H9 (cell line): ENCODE results near the gene TFAP2A. TPM values are rescaled to one million over a fixed set of nuclear protein-coding genes. Genes with fewer than 3 reads are reported as not detected.

Experiments used
- DNase-seq: peaks from one replicate; pipeline ENCODE4 v3.0.0-alpha.2; 2017
- H2AFZ ChIP-seq: one replicate; pipeline ENCODE4 v1.6.1; 2013; ENCODE audit warnings: mild to moderate bottlenecking, low read length, control low read depth, moderate library complexity
- H2AK5ac ChIP-seq: 2 replicates; pipeline ENCODE4 v1.6.1; 2013; ENCODE audit warnings: low read length, control low read depth, mixed read lengths; ENCODE audit not compliant: insufficient read length
- H2BK120ac ChIP-seq: one replicate; pipeline ENCODE4 v1.6.1; 2013; ENCODE audit warnings: low read depth, mild to moderate bottlenecking, low read length, control low read depth, inconsistent platforms; ENCODE audit not compliant: poor library complexity, severe bottlenecking
- H2BK12ac ChIP-seq: 2 replicates; pipeline ENCODE4 v1.6.1; 2013; ENCODE audit warnings: low read length, control low read depth, mixed read lengths, low read depth; ENCODE audit not compliant: insufficient read length
- H2BK15ac ChIP-seq: 2 replicates; pipeline ENCODE4 v1.6.1; 2013; ENCODE audit warnings: low read depth, low read length, control low read depth
- H2BK20ac ChIP-seq: one replicate; pipeline ENCODE4 v1.6.1; 2013; ENCODE audit warnings: low read depth, mild to moderate bottlenecking, low read length, control low read depth, inconsistent platforms; ENCODE audit not compliant: poor library complexity, severe bottlenecking
- H2BK5ac ChIP-seq: 2 replicates; pipeline ENCODE4 v1.6.1; 2013; ENCODE audit warnings: low read length, control low read depth, mixed read lengths; ENCODE audit not compliant: insufficient read length
- H3K14ac ChIP-seq: 2 replicates; pipeline ENCODE4 v1.6.1; 2013; ENCODE audit warnings: low read length, control low read depth; ENCODE audit not compliant: insufficient read depth
- H3K18ac ChIP-seq: 2 replicates; pipeline ENCODE4 v1.6.1; 2013; ENCODE audit warnings: low read depth, mild to moderate bottlenecking, mixed read lengths, low read length, control low read depth; ENCODE audit not compliant: insufficient read length
- H3K23ac ChIP-seq: 2 replicates; pipeline ENCODE4 v1.6.1; 2013; ENCODE audit warnings: low read length, control low read depth, mixed read lengths, low read depth; ENCODE audit not compliant: insufficient read length
- H3K23me2 ChIP-seq: 2 replicates; pipeline ENCODE4 v1.6.1; 2013; ENCODE audit warnings: low read depth, mild to moderate bottlenecking, mixed read lengths, low read length, control low read depth; ENCODE audit not compliant: insufficient read length, poor library complexity, severe bottlenecking
- H3K27ac ChIP-seq: 2 replicates; pipeline ENCODE4 v1.5.1; 2013; ENCODE audit warnings: low read length, control low read depth, mixed read lengths, low read depth; ENCODE audit not compliant: insufficient read length
- H3K27me3 ChIP-seq: 2 replicates; pipeline ENCODE4 v1.6.1; 2013; ENCODE audit warnings: low read length, control low read depth, inconsistent platforms; ENCODE audit not compliant: insufficient read depth
- H3K4ac ChIP-seq: 2 replicates; pipeline ENCODE4 v1.6.1; 2013; ENCODE audit warnings: low read depth, mild to moderate bottlenecking, control low read depth, inconsistent platforms, low read length, moderate library complexity
- H3K4me1 ChIP-seq: 2 replicates; pipeline ENCODE4 v1.6.1; 2013; ENCODE audit warnings: low read length, control low read depth, inconsistent platforms; ENCODE audit not compliant: insufficient read depth
- H3K4me2 ChIP-seq: 2 replicates; pipeline ENCODE4 v1.6.1; 2013; ENCODE audit warnings: low read length, control low read depth, mixed read lengths; ENCODE audit not compliant: insufficient read length, insufficient read depth
- H3K56ac ChIP-seq: 2 replicates; pipeline ENCODE4 v1.6.1; 2013; ENCODE audit warnings: low read depth, mild to moderate bottlenecking, mixed read lengths, low read length, control low read depth; ENCODE audit not compliant: insufficient read length
- H3K79me1 ChIP-seq: 2 replicates; pipeline ENCODE4 v1.6.1; 2013; ENCODE audit warnings: low read depth, mild to moderate bottlenecking, moderate library complexity, low read length, control low read depth, inconsistent platforms; ENCODE audit not compliant: insufficient read depth, poor library complexity, severe bottlenecking
- H3K79me2 ChIP-seq: 2 replicates; pipeline ENCODE4 v1.6.1; 2013; ENCODE audit warnings: low read length, control low read depth, inconsistent platforms; ENCODE audit not compliant: insufficient read depth
- H3K9ac ChIP-seq: 2 replicates; pipeline ENCODE4 v1.6.1; 2013; ENCODE audit warnings: low read length, control low read depth, mixed read lengths; ENCODE audit not compliant: insufficient read length; ENCODE audit errors: extremely low read depth
- H3K9me3 ChIP-seq: one replicate; pipeline ENCODE4 v1.6.1; 2013; ENCODE audit warnings: low read depth, low read length, inconsistent platforms; ENCODE audit not compliant: control insufficient read depth
- H3T11ph ChIP-seq: one replicate; pipeline ENCODE4 v1.6.1; 2013; ENCODE audit warnings: mild to moderate bottlenecking, low read length, control low read depth, inconsistent platforms
- H4K20me1 ChIP-seq: one replicate; pipeline ENCODE4 v1.6.1; 2013; ENCODE audit not compliant: control insufficient read depth, insufficient read length, insufficient read depth
- H4K5ac ChIP-seq: 2 replicates; pipeline ENCODE4 v1.6.1; 2013; ENCODE audit warnings: low read depth, mild to moderate bottlenecking, mixed read lengths, low read length, control low read depth; ENCODE audit not compliant: insufficient read length
- H4K8ac ChIP-seq: replicated peaks from 2 replicates; pipeline ENCODE4 v1.6.1; 2013; ENCODE audit warnings: low read length, control low read depth, mixed read lengths, low read depth; ENCODE audit not compliant: insufficient read length
- H4K91ac ChIP-seq: 2 replicates; pipeline ENCODE4 v1.6.1; 2013; ENCODE audit warnings: low read depth, mild to moderate bottlenecking, moderate library complexity, mixed read lengths, low read length, control low read depth; ENCODE audit not compliant: insufficient read length
- H3K27ac Mint-ChIP-seq, 3 experiments: 2 replicates in 2 of 3; 3 replicates in 1 of 3; pipeline ENCODE4 v1.8.0; 2020 to 2021; ENCODE audit warnings: mixed read lengths in 3 of 3, mild to moderate bottlenecking in 1 of 3, moderate library complexity in 1 of 3
- H3K27me3 Mint-ChIP-seq: 2 replicates; pipeline ENCODE4 v1.8.0; 2021; ENCODE audit warnings: low read depth, mild to moderate bottlenecking, moderate library complexity, mixed read lengths
- H3K36me3 Mint-ChIP-seq, 3 experiments: 2 replicates in 2 of 3; 3 replicates in 1 of 3; pipeline ENCODE4 v1.8.0; 2020 to 2021; ENCODE audit warnings: low read depth in 3 of 3, mixed read lengths in 3 of 3; ENCODE audit not compliant: insufficient read depth in 1 of 3
- H3K4me1 Mint-ChIP-seq, 2 experiments: 2 replicates each; pipeline ENCODE4 v1.8.0; 2020; ENCODE audit warnings: mixed read lengths in 2 of 2
- H3K4me3 Mint-ChIP-seq, 2 experiments: 2 replicates in 1 of 2; 3 replicates in 1 of 2; pipeline ENCODE4 v1.8.0; 2020 to 2021; ENCODE audit warnings: mild to moderate bottlenecking in 2 of 2, mixed read lengths in 2 of 2, moderate library complexity in 1 of 2
- H3K9me3 Mint-ChIP-seq, 2 experiments: 2 replicates in 1 of 2; 3 replicates in 1 of 2; pipeline ENCODE4 v1.8.0; 2020; ENCODE audit warnings: mild to moderate bottlenecking in 2 of 2, mixed read lengths in 2 of 2, moderate library complexity in 1 of 2
- CTCF ChIP-seq: fragments of 200-600 bp; sonication (generic); conservative IDR thresholded peaks from 3 replicates; pipeline ENCODE4 v1.8.0; 2021; ENCODE audit warnings: antibody characterized with exemption, mild to moderate bottlenecking
- WGBS: extraction: QIAGEN DNeasy Blood & Tissue Kit; methylation state at CpG from one replicate; pipeline ENCODE4 v1.1.7; 2013; ENCODE audit warnings: missing lambda C conversion rate, low lambda C conversion rate, mixed read lengths; ENCODE audit not compliant: insufficient read length; ENCODE audit errors: extremely low coverage; 5-methylcytosine and 5-hydroxymethylcytosine counted together
- total RNA-seq: library from RNA; stranded (reverse); gene quantifications from 2 replicates; pipeline ENCODE4 v1.2.1, GENCODE V29; 2021

The TFAP2A gene
- total RNA-seq, 1 experiment from 2014 or later: 2.6 TPM

- Mint-ChIP-seq H3K4me3 (no peak overlapping the region), H3K9me3 (no peaks in the 10 kb centered on the region), H3K27me3 (peaks cover 15% of the 10 kb centered on the region), H3K36me3 (no peaks in the 10 kb centered on the region), H3K4me1 (peaks cover 0 to 9% of the 10 kb centered on the region in 2 experiments; a peak in 3 of 4 replicates), H3K27ac (no peak overlapping the region)
- no peak overlapping the region for H3K23ac ChIP-seq
- H3K18ac ChIP-seq: no peak overlapping the region
- no peak overlapping the region for H2BK5ac ChIP-seq
- no peak overlapping the region for H2BK12ac ChIP-seq
- no peak overlapping the region for H3K9ac ChIP-seq
- no peak overlapping the region for H2BK15ac ChIP-seq
- H3K27ac ChIP-seq: no peak overlapping the region
- no peak overlapping the region for H3K4ac ChIP-seq
- H3K4me1 ChIP-seq: no peaks in the 10 kb centered on the region
- no peak overlapping the region for H2AK5ac ChIP-seq
- no peaks in the 10 kb centered on the region for H4K20me1 ChIP-seq
- H3K27me3 ChIP-seq: no peaks in the 10 kb centered on the region
- H3T11ph ChIP-seq: no peak overlapping the region
- H4K91ac ChIP-seq: no peak overlapping the region
- DNase-seq: no peak
- H3K79me1 ChIP-seq: no peaks in the 10 kb centered on the region
- TF ChIP-seq CTCF: no peak
- no peak overlapping the region for H2AFZ ChIP-seq
- no peak overlapping the region for H3K56ac ChIP-seq
- H2BK20ac ChIP-seq: no peak overlapping the region
- H3K79me2 ChIP-seq: no peaks in the 10 kb centered on the region
- no peaks in the 10 kb centered on the region for H3K23me2 ChIP-seq
- H4K5ac ChIP-seq: no peak overlapping the region
- no CpG with 5 or more reads among the region's 1 CpG for WGBS
- no peak overlapping the region for H4K8ac ChIP-seq
- no peak overlapping the region for H3K4me2 ChIP-seq
- H3K14ac ChIP-seq: no peak overlapping the region
- H3K9me3 ChIP-seq: no peaks in the 10 kb centered on the region
- H2BK120ac ChIP-seq: no peak overlapping the region
These were observed 43.4 kb upstream of the TFAP2A start for GRCh38 chr6:10458287-10458686.
